Body of pancreas (tissue), 4 donors: ENCODE measurements around the gene CMSS1.

Experiments used
- POLR2A ChIP-seq, 3 donors: fragments of 450-650 bp; IDR thresholded peaks; one replicate each; pipeline ENCODE4 v1.6.1; 2016; ENCODE audit warnings: antibody characterized with exemption in 3 of 3, mild to moderate bottlenecking in 2 of 3
- TF ChIP-seq, protein P1 (sequence below), 7 experiments: fragments of 450-650 bp in 4 of 7; fragments of 200-600 bp in 3 of 7; sonication (generic) in 3 of 7; IDR thresholded peaks; one replicate each; pipeline ENCODE4 v1.5.1; 2016 to 2019; ENCODE audit warnings: antibody characterized with exemption in 7 of 7

DNA sequence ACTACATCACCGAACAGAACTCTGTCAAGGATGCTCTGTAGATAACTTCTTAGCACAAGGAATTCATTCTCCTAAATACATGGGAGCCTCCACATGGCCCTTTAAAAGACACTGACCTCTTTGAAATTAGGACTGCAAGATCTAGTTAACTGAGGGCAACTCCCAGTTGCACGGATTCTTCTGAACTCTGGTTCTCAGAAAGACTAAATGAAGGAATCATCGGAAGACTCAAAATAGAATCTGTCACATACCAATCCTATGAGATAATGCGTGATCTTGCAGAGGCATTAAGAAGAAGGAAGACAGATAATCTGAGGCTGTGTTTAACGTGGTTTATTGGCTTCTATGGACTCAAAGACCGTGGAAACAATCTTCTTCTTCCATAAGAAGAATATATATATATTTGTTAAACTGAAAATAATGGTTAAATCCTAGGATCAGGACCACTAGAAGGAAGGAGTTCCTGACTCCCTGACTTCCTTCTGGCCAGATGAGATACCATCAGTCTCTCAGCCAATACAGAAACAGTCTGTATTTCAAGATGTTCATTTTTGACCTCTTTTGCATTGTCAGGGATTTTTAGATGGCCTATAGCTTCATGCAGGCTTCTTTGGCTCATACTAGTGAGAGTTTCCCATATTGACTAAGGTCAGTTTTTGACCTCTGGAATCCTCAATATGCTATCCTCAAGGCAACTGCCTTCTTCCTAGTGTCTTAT, 409.2 kb downstream of the CMSS1 start:
- TF ChIP-seq POLR2A (IDR thresholded peaks at IDR 0.05), result no peak
- TF ChIP-seq, protein P1, sequence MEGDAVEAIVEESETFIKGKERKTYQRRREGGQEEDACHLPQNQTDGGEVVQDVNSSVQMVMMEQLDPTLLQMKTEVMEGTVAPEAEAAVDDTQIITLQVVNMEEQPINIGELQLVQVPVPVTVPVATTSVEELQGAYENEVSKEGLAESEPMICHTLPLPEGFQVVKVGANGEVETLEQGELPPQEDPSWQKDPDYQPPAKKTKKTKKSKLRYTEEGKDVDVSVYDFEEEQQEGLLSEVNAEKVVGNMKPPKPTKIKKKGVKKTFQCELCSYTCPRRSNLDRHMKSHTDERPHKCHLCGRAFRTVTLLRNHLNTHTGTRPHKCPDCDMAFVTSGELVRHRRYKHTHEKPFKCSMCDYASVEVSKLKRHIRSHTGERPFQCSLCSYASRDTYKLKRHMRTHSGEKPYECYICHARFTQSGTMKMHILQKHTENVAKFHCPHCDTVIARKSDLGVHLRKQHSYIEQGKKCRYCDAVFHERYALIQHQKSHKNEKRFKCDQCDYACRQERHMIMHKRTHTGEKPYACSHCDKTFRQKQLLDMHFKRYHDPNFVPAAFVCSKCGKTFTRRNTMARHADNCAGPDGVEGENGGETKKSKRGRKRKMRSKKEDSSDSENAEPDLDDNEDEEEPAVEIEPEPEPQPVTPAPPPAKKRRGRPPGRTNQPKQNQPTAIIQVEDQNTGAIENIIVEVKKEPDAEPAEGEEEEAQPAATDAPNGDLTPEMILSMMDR (IDR thresholded peaks at IDR 0.05), result no peak
